Measurements from ENCODE around the gene DMRTA2. TPM values are rescaled to one million over a fixed set of nuclear protein-coding genes. Genes with fewer than 3 reads are reported as not detected.

The DMRTA2 gene
- total RNA-seq (2014; rRNA removed; shearing (Covaris generic)): 0.11 and 0.24 TPM in 2 replicates

GRCh38 chr1:50422946-50423669 is at the start of gene DMRTA2:
TSS of gene DMRTA2 (minus strand) at chr1:50423443. CDS start at chr1:50421536, 1,907 bp downstream.

All from A375 (cell line).